DND-41 (cell line): ENCODE measurements around the gene MAPKAPK2.

Source experiments
- CTCF ChIP-seq: IDR thresholded peaks from 2 replicates; pipeline ENCODE4 v1.5.1; 2012; ENCODE audit warnings: borderline replicate concordance, low read length, moderate library complexity, mild to moderate bottlenecking; ENCODE audit not compliant: poor library complexity, severe bottlenecking; ENCODE audit errors: extremely low read depth
- EZH2 ChIP-seq: IDR thresholded peaks from 3 replicates; pipeline ENCODE4 v1.6.1; 2012; ENCODE audit warnings: borderline replicate concordance, low read depth, mild to moderate bottlenecking, moderate library complexity, low read length, inconsistent platforms; ENCODE audit not compliant: severe bottlenecking

GRCh38 chr1:206654828-206655227 lies 29.9 kb upstream of the MAPKAPK2 start:
- TF ChIP-seq CTCF: no peak
- TF ChIP-seq EZH2: no peak
